GM12878 (cell line): Measurements from ENCODE around the gene MYOM1.

Experiments used
- POLR2A ChIP-seq: IDR thresholded peaks from 2 replicates; pipeline ENCODE4 v1.6.1; 2011; ENCODE audit warnings: low read depth, mild to moderate bottlenecking, low read length
- STAT3 ChIP-seq: IDR thresholded peaks from 2 replicates; pipeline ENCODE4 v1.6.1; 2011; ENCODE audit warnings: low read depth, low read length, improper control_type of control experiment
- ZNF207 ChIP-seq: fragments of 450-650 bp; IDR thresholded peaks from 2 replicates; pipeline ENCODE4 v1.6.1; 2014; ENCODE audit warnings: antibody characterized with exemption, mild to moderate bottlenecking, borderline replicate concordance

DNA sequence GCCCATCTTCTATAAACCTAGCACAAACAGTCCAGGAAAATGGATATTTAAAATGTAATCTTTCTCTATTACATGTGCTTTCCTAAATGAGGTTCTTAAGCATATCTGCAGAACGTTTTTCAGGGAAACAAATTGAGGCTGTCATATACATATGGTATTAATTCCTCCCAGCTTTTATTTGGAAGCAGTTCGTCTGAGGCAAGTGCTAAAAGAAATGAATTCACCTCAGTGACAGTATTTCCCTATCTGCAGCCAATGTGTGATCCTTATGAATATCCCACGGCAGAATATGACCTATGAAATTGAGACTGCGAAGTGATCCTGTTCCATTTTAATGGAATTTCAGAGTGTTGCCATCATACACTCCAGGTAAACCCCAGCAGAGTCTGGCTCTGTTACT, 7.1 kb downstream of the MYOM1 start:
- no peak for TF ChIP-seq ZNF207
- TF ChIP-seq POLR2A, result no peak
- TF ChIP-seq STAT3, result no peak
